ENCODE results near the gene RHO.
"Not testable (repeated sequence)": the region's sequence is repeated elsewhere in the genome, so short reads cannot be mapped to it uniquely, and the experiment has no call there.

Gene RHO

DNA sequence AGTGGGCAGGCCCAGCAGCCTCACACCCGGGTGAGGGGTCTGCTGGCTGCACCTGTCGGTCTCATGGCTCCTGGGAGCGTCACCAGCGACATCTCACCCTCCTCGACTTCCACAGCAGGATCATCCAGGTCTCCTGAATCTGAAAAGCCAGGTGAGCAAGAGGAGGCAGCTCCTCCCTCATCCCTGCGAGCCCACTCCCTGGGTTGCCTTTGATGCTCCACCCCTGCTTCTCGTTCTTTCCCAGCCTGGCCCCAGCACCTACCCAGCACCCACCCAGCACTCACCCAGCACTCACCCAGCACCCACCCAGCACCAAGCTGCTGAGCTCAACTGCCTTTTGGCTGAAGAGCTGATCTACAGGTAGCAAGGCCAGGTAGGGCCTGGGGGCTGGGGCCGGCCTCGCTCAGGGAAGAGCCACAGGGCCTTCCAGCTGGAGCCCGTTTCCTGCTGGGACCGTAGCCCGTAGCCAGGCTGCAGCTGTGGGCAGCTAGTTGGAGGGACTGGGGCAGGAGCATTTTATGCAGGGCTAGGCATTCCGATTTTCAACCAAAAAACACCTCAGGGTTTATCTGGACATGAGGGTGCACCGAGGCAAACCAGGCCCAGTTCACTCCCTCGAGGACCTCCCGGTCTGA lies 14.8 kb downstream of the RHO start, which contains the start of gene H1-8:
Gene H1-8, plus strand, starts transcription at position 20 of the 635 bp plus-strand sequence. Its CDS starts 44 bp downstream, at position 64.
- no peak for DNase-seq (ENCODE audit: low spot score)

- DNase-seq (ENCODE audit: low spot score): no peak
Measured at GRCh38 chr3:129543999-129544398, 15.6 kb downstream of the RHO start.

- DNase-seq (ENCODE audit: low spot score): not testable (repeated sequence)
Measured at GRCh38 chr3:129545951-129546350, 17.5 kb downstream of the RHO start.

GRCh38 chr3:129547241-129547640 lies 18.8 kb downstream of the RHO start:
- no peak for DNase-seq (ENCODE audit: low spot score)

DNA sequence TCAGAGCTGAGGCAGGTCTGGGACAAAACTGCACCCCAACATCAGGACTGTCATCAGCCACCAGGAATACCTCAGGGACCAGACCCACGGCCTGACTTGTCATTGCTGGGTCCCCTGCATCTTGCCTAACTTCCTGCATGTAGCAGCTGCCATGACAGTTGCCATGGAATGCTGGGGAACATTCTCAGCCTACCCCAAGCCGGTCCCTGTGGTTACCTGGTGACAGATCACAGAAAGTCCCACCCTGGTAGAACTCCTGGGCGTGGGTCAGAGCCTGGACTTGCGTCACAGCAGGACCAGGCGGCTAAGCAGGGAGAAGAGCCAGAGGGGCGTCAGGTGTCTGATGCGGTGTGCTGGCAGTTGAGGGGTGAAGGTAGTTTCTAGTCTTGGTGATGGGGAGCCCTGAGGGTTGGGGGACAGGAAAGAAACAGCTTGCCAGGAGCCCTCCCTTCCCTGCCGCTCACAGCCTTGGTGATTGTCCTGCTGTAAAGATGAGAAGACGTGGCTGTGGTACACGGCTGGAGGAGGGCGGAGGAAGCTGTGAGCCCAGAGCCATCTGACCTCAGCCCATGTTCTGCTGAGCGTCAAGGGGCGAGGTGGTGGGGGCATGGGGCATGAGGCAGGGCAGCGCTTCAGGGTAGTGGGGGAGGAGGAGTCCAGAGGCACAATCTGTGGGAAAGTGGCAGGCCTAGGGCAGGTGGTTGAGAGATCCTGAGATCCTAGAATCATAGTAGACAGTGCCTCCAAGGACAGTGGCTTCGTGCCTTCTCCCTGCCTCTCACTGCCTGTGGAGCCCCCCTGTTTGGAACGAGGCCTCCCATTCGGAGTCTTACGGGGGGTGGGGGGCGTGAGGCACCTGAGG lies 19.9 kb downstream of the RHO start:
- DNase-seq (ENCODE audit: low spot score): no peak

DNA sequence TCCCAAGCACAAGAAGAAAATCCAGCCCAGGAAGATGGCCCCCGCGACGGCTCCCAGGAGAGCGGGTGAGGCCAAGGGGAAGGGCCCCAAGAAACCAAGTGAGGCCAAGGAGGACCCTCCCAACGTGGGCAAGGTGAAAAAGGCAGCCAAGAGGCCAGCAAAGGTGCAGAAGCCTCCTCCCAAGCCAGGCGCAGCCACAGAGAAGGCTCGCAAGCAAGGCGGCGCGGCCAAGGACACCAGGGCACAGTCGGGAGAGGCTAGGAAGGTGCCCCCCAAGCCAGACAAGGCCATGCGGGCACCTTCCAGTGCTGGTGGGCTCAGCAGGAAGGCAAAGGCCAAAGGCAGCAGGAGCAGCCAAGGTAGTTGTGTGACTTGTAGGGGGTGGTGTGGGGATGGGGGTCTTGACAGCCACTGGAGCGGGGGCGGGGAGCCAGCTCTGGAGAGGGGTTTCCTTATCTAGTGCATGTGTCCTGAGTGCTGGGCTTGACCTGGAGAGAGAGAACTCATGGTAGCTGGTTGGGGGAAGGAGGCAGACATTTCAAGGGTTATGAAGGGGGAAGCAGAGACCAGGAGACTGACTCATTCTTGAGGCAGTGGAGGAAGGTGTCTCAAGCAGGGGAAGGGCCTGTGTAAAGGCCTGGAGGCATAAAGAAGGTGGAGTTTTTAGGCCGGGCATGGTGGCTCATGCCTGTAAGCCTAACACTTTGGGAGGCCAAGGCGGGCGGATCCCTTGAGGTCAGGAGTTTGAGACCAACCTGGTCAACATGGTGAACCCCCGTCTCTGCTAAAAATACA lies 20.8 kb downstream of the RHO start:
- no peak for DNase-seq (ENCODE audit: low spot score)

GRCh38 chr3:129549805-129550204 lies 21.4 kb downstream of the RHO start:
- DNase-seq (ENCODE audit: low spot score): no peak

GRCh38 chr3:129552287-129553050 lies 24.0 kb downstream of the RHO start:
- no peak for DNase-seq (ENCODE audit: low spot score)

DNA sequence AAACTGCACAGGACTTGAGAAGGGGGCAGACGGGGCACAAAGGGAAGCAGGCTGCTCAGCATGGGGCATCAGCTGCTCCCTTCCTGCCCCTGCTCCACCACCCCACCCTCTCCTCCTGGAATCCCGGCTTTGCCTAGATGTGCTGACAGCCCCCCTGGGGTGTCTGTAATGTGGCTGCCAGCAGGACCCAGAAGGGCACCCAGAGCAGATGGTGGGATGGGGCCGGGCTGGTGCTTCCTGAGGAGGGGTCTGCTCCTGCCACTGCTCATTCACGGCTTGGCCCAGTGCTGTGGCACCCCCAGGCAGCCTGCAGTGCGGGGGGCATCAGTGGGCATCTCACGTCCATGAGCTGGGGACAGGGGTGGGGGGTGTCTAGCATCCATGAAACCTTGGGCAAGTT lies 24.7 kb downstream of the RHO start:
- no peak for DNase-seq (ENCODE audit: low spot score)

DNA sequence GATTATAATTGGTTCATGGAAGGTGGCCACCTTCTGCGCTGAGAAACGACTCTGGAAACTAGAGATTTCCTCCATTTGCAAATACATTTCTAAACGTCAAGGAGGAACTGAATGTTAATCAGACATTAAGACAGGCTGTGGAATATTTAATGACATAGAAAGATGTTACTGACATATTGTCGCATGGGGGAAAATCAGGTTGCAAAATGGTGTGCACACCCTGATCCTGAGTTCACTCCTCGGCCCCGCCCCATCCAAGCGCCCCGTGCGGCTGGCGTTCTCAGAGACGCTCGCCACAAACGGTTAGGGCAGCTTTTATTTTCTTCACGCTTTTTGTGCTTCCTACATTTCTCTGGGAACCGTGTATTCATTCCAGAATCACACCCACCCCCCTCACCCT lies 25.3 kb downstream of the RHO start:
- DNase-seq (ENCODE audit: low spot score): no peak

DNA sequence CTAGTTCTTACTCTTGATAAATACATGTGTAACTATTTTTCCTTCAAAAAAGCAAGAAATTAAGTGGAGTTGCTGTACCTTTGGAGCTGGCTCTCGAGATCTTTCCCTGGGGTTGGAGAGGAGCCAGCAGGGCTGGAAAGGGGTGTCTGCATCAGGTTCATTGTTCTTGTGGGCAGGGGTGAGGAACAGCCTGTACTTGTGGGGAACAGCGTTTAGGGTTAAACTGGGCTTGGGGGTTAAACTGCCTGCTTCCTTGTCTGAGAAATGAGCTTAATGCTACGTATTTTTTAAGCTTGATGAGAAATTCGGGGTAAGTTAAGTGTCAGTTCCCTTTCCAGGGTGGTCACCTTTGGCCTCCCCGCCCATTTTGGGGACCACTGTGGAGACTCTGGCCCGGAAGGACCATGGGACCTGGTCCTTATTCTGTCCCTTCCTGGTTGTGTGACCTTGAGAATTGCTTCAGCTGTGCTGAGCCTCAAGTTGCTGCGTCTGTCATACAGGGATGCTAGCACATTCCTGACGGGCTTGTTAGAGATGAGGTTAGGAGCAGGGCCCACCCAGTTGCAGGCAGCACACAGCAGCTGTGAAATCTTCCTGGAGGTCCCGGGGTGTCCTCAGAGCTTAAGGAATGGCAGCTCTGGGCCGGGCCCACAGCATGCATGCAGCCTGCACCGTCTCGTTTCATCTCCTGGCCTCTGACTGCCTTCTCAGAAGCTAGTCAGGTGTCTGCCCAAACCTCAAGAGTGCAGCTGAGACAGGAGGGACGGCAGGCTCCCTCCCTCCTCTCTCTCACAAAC lies 26.1 kb downstream of the RHO start:
- no peak for DNase-seq (ENCODE audit: low spot score)

GRCh38 chr3:129555153-129555550 lies 26.7 kb downstream of the RHO start:
- no peak for DNase-seq (ENCODE audit: low spot score)

DNA sequence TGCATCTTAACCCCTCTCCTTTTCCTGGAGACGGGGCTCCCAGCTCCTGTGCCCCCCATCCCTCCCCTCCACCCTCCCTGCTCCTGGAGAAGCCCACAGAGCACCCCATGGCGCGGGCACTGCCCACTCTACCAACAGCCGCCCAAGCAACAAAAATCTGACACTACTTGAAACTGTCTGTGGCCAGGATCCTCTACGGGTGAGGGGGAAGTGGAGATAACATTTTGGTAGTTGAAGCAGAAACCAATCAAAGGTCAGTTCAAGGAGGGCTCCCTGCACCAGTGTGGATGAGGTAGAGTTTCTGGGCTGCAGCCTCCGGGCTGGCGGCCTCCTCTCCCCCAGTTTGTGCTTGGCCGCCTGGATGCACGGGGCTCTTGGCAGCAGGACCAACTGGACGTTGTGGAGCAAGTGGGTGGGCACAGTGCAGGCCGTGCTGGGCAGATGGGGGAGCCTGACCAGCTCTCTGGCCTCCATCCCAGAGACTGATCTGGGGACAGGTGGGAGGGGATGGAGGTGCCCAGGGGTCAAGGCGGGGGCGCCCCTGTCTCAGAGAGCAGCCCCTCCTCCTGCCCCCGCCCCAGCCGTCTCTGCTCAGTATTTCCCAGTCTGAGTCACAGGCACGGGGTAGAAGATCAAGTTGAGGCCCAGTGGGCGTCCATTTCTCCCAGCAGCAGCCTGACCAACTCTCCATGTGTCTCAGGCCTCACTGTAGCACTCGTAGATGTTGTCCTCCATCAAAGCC lies 27.3 kb downstream of the RHO start:
- DNase-seq (ENCODE audit: low spot score): no peak

DNA sequence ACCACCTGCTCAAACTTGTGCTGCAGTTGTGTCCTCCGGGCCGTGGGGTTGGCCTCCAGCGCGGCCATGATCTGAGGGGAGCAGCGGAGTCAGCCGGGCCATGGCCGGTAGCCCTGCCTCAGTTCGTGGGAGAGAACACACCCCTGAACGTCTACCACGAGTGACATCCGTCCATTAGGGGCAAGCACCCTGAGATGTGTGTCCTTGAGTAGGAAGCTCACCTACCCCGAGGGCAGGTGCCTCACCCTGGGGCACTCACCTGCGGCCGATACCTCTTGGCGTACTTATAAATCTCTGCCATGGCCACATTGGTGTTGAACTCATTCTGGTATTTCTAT lies 27.9 kb downstream of the RHO start:
- DNase-seq (ENCODE audit: low spot score): no peak

GRCh38 chr3:129556890-129557547 lies 28.6 kb downstream of the RHO start:
- no peak for DNase-seq (ENCODE audit: low spot score)

- DNase-seq (ENCODE audit: low spot score): no peak
Measured at GRCh38 chr3:129557548-129557894, 29.1 kb downstream of the RHO start.

- no peak for DNase-seq (ENCODE audit: low spot score)
Measured at GRCh38 chr3:129558081-129558771, 29.8 kb downstream of the RHO start.

- DNase-seq (ENCODE audit: low spot score): no peak
Measured at GRCh38 chr3:129558772-129559564, 30.5 kb downstream of the RHO start.

Data from hematopoietic multipotent progenitor cell treated with erythropoietin and hydrocortisone succinate and interleukin-3 and kit ligand, for 15 days (in vitro differentiated cells).